HEK293 (cell line): Measurements from ENCODE around the gene CKS1B.

ENCODE experiments used
- CTCF ChIA-PET: fragments of 350-600 bp; formaldehyde crosslinking; extraction: SDS; loops from one replicate; lab custom pipeline; 2021; ENCODE audit warnings: antibody characterized with exemption; lab: Yijun Ruan, JAX
- POLR2A ChIA-PET: fragments of 300-600 bp; formaldehyde crosslinking; extraction: SDS; loops from one replicate; lab custom pipeline; 2020; ENCODE audit warnings: antibody characterized with exemption, inconsistent platforms; lab: Yijun Ruan, JAX
- H3K27ac ChIP-seq: fragments of 200-500 bp; sonication (Bioruptor generic); 2 replicates; pipeline ENCODE4 v1.5.1; 2014; ENCODE audit warnings: low read depth, low read length, control low read depth, inconsistent platforms; ENCODE audit errors: extremely low read depth
- H3K36me3 ChIP-seq, 2 experiments: fragments of 200-500 bp in 1 of 2; sonication (Bioruptor generic) in 1 of 2; 1 replicate in 1 of 2; 2 replicates in 1 of 2; pipeline ENCODE4 v1.5.1; 2014 to 2017; ENCODE audit warnings: inconsistent platforms in 2 of 2, low read length in 2 of 2; ENCODE audit not compliant: control insufficient read depth in 2 of 2, insufficient read depth in 1 of 2
- H3K4me1 ChIP-seq: fragments of 200-500 bp; sonication (Bioruptor generic); 2 replicates; pipeline ENCODE4 v1.5.1; 2014; ENCODE audit warnings: mild to moderate bottlenecking, low read length, inconsistent platforms; ENCODE audit not compliant: control insufficient read depth, insufficient read depth
- H3K4me3 ChIP-seq: 2 replicates; pipeline ENCODE4 v1.5.1; 2011; ENCODE audit warnings: low read depth, mild to moderate bottlenecking, control low read depth, low read length, moderate library complexity
- H3K9me3 ChIP-seq: fragments of 200-500 bp; sonication (Bioruptor generic); 2 replicates; pipeline ENCODE4 v1.5.1; 2014; ENCODE audit warnings: low read depth, low read length, inconsistent platforms; ENCODE audit not compliant: control insufficient read depth, insufficient read depth
- EGR2 ChIP-seq: fragments of 450-650 bp; formaldehyde crosslinking; IDR thresholded peaks from 2 replicates; pipeline ENCODE4 v1.5.1; 2016; ENCODE audit warnings: low read depth, missing biosample characterization, missing genetic modification characterization
- GFI1B ChIP-seq: fragments of 450-650 bp; formaldehyde crosslinking; IDR thresholded peaks from 2 replicates; pipeline ENCODE4 v1.5.1; 2016; ENCODE audit warnings: missing biosample characterization, missing genetic modification characterization
- HOXC10 ChIP-seq: sonication (generic); formaldehyde crosslinking; IDR thresholded peaks from 2 replicates; pipeline ENCODE4 v1.8.1; 2023; ENCODE audit warnings: mild to moderate bottlenecking, missing genetic modification reagents
- KLF16 ChIP-seq: fragments of 450-650 bp; formaldehyde crosslinking; IDR thresholded peaks from 2 replicates; pipeline ENCODE4 v1.5.1; 2017; ENCODE audit warnings: missing biosample characterization, missing genetic modification characterization
- SETDB1 ChIP-seq: IDR thresholded peaks from one replicate; pipeline ENCODE4 v1.6.1; 2017; ENCODE audit warnings: mild to moderate bottlenecking, low read length, moderate library complexity, mixed read lengths; ENCODE audit not compliant: insufficient read length
- ZFHX2 ChIP-seq: fragments of 450-650 bp; formaldehyde crosslinking; conservative IDR thresholded peaks from 2 replicates; pipeline ENCODE4 v1.5.1; 2016; ENCODE audit warnings: missing biosample characterization, missing genetic modification characterization
- ZNF155 ChIP-seq: fragments of 450-650 bp; formaldehyde crosslinking; IDR thresholded peaks from 2 replicates; pipeline ENCODE4 v1.5.1; 2016; ENCODE audit warnings: missing biosample characterization, missing genetic modification characterization
- ZNF16 ChIP-seq: fragments of 450-650 bp; formaldehyde crosslinking; IDR thresholded peaks from 2 replicates; pipeline ENCODE4 v1.5.1; 2016; ENCODE audit warnings: low read depth, missing biosample characterization, missing genetic modification characterization
- ZNF211 ChIP-seq: fragments of 450-650 bp; formaldehyde crosslinking; IDR thresholded peaks from 2 replicates; pipeline ENCODE4 v1.5.1; 2016; ENCODE audit warnings: low read depth, missing biosample characterization, missing genetic modification characterization
- ZNF391 ChIP-seq: fragments of 450-650 bp; formaldehyde crosslinking; IDR thresholded peaks from 2 replicates; pipeline ENCODE4 v1.5.1; 2016; ENCODE audit warnings: low read depth, missing biosample characterization, missing genetic modification characterization, borderline replicate concordance
- ZNF423 ChIP-seq: fragments of 450-650 bp; formaldehyde crosslinking; IDR thresholded peaks from 2 replicates; pipeline ENCODE4 v1.5.1; 2016; ENCODE audit warnings: missing biosample characterization, missing genetic modification characterization
- ZNF548 ChIP-seq: fragments of 450-650 bp; formaldehyde crosslinking; IDR thresholded peaks from 2 replicates; pipeline ENCODE4 v1.5.1; 2016; ENCODE audit warnings: missing biosample characterization, missing genetic modification characterization
- ZNF664 ChIP-seq: fragments of 450-650 bp; formaldehyde crosslinking; IDR thresholded peaks from 2 replicates; pipeline ENCODE4 v1.5.1; 2016; ENCODE audit warnings: missing biosample characterization, missing genetic modification characterization
- ZNF777 ChIP-seq: fragments of 450-650 bp; formaldehyde crosslinking; IDR thresholded peaks from 2 replicates; pipeline ENCODE4 v1.5.1; 2017; ENCODE audit warnings: missing biosample characterization, missing genetic modification characterization, borderline replicate concordance
- TF ChIP-seq, protein P1 (sequence below): sonication (generic); formaldehyde crosslinking; IDR thresholded peaks from 2 replicates; pipeline ENCODE4 v1.8.1; 2022; ENCODE audit warnings: mild to moderate bottlenecking, moderate library complexity, missing genetic modification reagents
- TF ChIP-seq, protein P2 (sequence below): fragments of 450-650 bp; formaldehyde crosslinking; IDR thresholded peaks from 2 replicates; pipeline ENCODE4 v1.5.1; 2016; ENCODE audit warnings: missing biosample characterization, missing genetic modification characterization
- TF ChIP-seq, protein P3 (sequence below): fragments of 450-650 bp; formaldehyde crosslinking; IDR thresholded peaks from 2 replicates; pipeline ENCODE4 v1.5.1; 2016; ENCODE audit warnings: missing biosample characterization, missing genetic modification characterization, borderline replicate concordance
- TF ChIP-seq, protein P4 (sequence below): fragments of 450-650 bp; IDR thresholded peaks from 2 replicates; pipeline ENCODE4 v1.5.1; 2018; ENCODE audit warnings: missing biosample characterization, missing genetic modification characterization

Gene CKS1B

DNA sequence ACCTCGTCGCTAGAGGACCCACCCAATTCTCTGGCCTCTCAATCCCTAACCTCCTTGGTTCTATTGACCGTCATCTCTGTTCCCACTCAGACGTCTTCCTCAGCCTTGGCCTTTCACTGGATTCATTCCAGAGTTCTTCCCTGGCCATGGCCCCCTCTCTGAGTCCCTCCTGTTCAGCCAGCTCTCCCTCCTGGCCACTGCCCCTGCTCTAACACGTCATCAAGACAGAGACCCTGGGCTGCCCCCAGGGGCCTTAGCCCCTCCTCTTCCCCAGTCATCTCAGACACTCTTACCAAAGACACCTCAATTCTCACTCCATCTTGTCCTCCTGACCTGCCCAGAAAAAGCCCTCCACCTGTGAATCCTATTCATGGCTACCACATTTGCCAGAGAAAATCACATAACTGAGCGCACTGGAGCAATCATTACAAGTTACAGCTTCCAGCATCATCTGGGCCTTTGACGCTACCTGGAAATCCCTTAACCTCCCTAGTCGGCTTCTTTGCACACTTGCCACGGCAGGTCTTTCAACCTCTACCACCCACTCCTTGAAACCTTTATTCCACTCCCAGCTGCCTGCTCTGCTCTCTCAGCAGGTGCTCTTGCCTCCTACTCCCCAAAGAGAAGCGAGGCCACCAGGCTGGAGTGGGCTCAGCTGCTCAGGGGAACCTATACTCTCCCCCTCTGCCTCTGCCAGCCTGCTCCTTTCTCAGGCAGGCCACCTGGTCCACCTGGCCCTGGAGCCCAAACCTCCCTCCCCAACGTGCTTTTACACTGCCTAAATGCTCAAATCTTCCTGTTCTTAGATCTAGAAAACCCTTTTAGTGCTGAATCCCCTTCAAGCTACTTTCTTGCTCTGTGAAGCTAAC lies 45.1 kb downstream of the CKS1B start:
- H3K27ac ChIP-seq: no peak overlapping the region
- H3K36me3 ChIP-seq: peaks cover 0 to 22% of the 10 kb centered on the region in 2 experiments; a peak in 1 of 3 replicates
- TF ChIP-seq ZNF155 (tag by site-specific recombination) (no peak), ZNF391 (tag by site-specific recombination) (no peak), ZFHX2 (peak; percentile 55), ZNF777 (tag by site-specific recombination) (no peak), ZNF211 (no peak), ZNF664 (tag by site-specific recombination) (no peak), EGR2 (peak; percentile 53; the same call in 1 of the 2 replicates)
- TF ChIP-seq, protein P1, sequence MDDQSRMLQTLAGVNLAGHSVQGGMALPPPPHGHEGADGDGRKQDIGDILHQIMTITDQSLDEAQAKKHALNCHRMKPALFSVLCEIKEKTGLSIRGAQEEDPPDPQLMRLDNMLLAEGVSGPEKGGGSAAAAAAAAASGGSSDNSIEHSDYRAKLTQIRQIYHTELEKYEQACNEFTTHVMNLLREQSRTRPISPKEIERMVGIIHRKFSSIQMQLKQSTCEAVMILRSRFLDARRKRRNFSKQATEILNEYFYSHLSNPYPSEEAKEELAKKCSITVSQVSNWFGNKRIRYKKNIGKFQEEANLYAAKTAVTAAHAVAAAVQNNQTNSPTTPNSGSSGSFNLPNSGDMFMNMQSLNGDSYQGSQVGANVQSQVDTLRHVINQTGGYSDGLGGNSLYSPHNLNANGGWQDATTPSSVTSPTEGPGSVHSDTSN (CRISPR knock-in tag): no peak
- TF ChIP-seq, protein P2, sequence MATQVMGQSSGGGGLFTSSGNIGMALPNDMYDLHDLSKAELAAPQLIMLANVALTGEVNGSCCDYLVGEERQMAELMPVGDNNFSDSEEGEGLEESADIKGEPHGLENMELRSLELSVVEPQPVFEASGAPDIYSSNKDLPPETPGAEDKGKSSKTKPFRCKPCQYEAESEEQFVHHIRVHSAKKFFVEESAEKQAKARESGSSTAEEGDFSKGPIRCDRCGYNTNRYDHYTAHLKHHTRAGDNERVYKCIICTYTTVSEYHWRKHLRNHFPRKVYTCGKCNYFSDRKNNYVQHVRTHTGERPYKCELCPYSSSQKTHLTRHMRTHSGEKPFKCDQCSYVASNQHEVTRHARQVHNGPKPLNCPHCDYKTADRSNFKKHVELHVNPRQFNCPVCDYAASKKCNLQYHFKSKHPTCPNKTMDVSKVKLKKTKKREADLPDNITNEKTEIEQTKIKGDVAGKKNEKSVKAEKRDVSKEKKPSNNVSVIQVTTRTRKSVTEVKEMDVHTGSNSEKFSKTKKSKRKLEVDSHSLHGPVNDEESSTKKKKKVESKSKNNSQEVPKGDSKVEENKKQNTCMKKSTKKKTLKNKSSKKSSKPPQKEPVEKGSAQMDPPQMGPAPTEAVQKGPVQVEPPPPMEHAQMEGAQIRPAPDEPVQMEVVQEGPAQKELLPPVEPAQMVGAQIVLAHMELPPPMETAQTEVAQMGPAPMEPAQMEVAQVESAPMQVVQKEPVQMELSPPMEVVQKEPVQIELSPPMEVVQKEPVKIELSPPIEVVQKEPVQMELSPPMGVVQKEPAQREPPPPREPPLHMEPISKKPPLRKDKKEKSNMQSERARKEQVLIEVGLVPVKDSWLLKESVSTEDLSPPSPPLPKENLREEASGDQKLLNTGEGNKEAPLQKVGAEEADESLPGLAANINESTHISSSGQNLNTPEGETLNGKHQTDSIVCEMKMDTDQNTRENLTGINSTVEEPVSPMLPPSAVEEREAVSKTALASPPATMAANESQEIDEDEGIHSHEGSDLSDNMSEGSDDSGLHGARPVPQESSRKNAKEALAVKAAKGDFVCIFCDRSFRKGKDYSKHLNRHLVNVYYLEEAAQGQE (tag by site-specific recombination): no peak
- TF ChIP-seq, all 188 proteins: peak for 2
- Histone ChIP-seq H3K4me3 (no peak overlapping the region), H3K9me3 (no peaks in the 10 kb centered on the region), H3K4me1 (0 out of 2 replicates have a peak, but pooled peaks cover 3% of the 10 kb centered on the region)
- POLR2A ChIA-PET: interaction anchor here (0.7 to 2.0 kb wide), 2 partner anchors 31 to 49 kb away, joined by 3 to 4 read pairs; partner anchors contain the start of genes ADAM15 and SHC1
- CTCF ChIA-PET: interaction anchor here (0.8 to 3.3 kb wide), 10 partner anchors 14 to 58 kb away, joined by 3 to 19 read pairs (median 4); partner anchors contain the start of genes ADAM15, DCST1, DCST2 and PYGO2

DNA sequence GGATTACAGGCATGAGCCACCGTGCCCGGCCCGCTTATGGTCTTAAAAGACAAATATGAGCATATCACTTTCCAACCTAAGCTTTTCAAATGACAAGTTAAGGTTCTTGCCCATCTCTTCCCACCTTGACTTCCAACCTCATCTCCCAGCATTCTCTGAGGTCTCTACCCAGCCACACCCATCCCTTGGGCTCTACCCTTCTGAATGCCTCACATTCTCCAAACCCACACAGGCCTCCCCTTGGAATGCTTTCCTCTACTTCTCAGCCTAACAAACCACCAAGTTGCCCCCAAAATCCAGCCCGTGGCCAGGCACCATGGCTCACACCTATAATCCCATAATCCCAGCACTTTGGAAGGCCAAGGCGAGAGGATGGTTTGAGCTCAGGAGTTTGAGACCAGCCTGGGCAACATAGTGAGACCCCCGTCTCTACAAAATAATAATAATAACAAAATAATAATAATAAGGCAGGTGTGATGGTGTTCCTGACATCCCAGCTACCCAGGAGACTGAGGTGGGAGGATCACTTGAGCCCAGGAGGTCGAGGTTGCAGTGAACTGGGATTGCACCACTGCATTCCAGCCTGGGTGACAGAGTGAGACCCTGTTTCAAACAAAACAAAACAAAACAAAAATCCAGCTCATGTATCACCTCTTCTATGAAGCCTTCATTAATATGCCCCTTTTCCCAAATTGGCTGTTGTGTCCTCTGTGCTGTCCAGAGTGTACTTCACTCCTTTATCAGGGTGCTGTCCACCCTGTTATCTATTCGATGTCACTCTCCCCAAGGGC lies 47.9 kb downstream of the CKS1B start:
- H3K9me3 ChIP-seq: no peaks in the 10 kb centered on the region
- CTCF ChIA-PET: interaction anchor here (0.5 to 2.0 kb wide), 11 partner anchors 8 to 1530 kb away, joined by 3 to 13 read pairs (median 3); partner anchors contain the start of genes ADAM15 and KRTCAP2
- POLR2A ChIA-PET: interaction anchor here (0.6 kb wide), 1 partner anchor 202 kb away, joined by 3 read pairs; no protein-coding TSS in a partner anchor
- H3K27ac ChIP-seq: no peak overlapping the region
- no peaks in the 10 kb centered on the region for H3K36me3 ChIP-seq
- no peak overlapping the region for H3K4me3 ChIP-seq
- H3K4me1 ChIP-seq: no peaks in the 10 kb centered on the region
- TF ChIP-seq, protein P2 (tag by site-specific recombination): 0 out of 2 replicates have a peak, but pooled peaks have one; percentile 43
- TF ChIP-seq HOXC10 (CRISPR knock-in tag): no peak
- no peak for TF ChIP-seq ZNF548 (tag by site-specific recombination)
- no peak for TF ChIP-seq ZNF16
- no peak for TF ChIP-seq KLF16
- TF ChIP-seq ZNF423 (tag by site-specific recombination): no peak
- TF ChIP-seq GFI1B (tag by site-specific recombination): no peak
- TF ChIP-seq SETDB1: no peak
- TF ChIP-seq, protein P3, sequence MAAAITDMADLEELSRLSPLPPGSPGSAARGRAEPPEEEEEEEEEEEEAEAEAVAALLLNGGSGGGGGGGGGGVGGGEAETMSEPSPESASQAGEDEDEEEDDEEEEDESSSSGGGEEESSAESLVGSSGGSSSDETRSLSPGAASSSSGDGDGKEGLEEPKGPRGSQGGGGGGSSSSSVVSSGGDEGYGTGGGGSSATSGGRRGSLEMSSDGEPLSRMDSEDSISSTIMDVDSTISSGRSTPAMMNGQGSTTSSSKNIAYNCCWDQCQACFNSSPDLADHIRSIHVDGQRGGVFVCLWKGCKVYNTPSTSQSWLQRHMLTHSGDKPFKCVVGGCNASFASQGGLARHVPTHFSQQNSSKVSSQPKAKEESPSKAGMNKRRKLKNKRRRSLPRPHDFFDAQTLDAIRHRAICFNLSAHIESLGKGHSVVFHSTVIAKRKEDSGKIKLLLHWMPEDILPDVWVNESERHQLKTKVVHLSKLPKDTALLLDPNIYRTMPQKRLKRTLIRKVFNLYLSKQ (tag by site-specific recombination): no peak
- TF ChIP-seq, protein P4, sequence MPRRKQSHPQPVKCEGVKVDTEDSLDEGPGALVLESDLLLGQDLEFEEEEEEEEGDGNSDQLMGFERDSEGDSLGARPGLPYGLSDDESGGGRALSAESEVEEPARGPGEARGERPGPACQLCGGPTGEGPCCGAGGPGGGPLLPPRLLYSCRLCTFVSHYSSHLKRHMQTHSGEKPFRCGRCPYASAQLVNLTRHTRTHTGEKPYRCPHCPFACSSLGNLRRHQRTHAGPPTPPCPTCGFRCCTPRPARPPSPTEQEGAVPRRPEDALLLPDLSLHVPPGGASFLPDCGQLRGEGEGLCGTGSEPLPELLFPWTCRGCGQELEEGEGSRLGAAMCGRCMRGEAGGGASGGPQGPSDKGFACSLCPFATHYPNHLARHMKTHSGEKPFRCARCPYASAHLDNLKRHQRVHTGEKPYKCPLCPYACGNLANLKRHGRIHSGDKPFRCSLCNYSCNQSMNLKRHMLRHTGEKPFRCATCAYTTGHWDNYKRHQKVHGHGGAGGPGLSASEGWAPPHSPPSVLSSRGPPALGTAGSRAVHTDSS (tag by site-specific recombination): no peak
